Stimulated activated CD4-positive, alpha-beta T cell treated with anti-CD3 and anti-CD28 coated beads, Interleukin-12 subunit alpha, Interleukin-12 subunit beta, amount 100 ng/mL, for 4 hours (primary cell): ENCODE measurements around the gene ACAP2.
"Not testable (repeated sequence)": the region's sequence is repeated elsewhere in the genome, so short reads cannot be mapped to it uniquely, and the experiment has no call there.

Experiments used
- DNase-seq: peaks from one replicate; pipeline ENCODE4 v3.0.0-alpha.2; 2020

Gene ACAP2

DNA sequence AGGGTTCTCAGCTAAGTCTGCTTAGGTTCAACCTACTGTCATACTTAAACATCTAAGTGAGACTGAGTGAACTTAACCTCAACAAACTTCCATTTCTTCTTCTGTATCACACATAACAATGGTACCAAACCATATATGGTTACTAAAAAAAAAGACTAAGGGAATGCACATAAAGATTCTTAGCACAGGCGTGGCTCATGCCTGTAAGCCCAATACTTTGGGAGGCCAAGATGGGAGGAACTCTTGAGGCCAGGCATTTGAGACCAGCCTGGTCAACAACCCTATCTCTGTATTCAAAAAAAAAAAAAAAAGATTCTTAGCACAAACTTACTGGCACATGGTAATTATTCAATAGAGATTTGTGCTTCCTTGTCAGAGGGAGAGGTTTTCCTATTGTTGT is 57.9 kb downstream of the ACAP2 start:
- no peak for DNase-seq

DNA sequence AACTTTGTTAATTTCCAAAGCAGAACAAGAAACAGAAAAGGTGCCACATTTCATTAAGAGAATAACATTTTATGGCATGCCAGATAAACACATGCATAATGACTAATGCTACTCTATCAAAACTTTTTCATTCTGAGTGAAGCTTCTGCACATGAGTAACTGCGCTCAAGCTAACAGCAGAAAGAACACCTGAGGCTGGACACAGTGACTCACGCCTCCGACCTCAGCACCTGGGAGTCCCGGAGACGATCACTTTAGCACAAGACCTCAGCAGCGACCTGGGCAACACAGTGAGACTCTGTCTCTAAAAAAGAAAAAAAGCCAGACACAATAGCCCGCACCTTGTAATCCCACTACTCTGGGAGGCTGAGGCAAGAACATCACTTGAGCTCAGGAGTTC is 70.6 kb downstream of the ACAP2 start:
- no peak for DNase-seq

DNA sequence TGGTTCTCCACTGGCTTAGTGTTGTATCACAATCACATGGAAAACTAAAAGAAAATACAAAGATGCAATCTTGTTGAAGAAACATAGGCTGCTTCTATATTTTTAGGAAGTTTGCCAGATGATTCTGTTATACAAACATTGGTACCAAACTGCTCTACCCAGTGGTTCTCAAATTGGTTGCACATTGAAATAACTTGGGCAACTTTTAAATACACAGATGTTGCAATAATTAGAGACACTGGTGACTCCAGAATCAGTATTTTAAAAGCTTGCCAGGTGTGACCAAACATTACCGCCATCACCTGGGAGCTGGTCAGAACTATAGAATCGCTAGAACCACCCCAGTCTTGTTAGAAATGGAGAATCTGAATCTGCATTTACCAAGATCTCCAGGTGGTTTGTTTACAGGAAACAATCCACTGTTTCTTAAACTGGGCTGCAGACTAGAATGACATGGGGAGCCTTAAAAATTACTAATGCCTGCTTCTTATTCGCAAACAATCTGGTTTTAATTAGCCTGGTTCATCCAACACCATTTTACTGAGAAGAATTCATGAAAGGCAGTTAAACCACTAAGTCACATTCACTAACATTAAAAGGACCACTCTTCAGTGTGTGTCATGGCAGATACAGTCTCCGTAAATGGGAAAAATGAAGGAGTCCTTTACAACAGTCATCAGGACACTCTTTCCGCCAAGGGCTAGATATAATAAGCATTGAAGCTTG is 76.5 kb downstream of the ACAP2 start:
- no peak for DNase-seq

DNA sequence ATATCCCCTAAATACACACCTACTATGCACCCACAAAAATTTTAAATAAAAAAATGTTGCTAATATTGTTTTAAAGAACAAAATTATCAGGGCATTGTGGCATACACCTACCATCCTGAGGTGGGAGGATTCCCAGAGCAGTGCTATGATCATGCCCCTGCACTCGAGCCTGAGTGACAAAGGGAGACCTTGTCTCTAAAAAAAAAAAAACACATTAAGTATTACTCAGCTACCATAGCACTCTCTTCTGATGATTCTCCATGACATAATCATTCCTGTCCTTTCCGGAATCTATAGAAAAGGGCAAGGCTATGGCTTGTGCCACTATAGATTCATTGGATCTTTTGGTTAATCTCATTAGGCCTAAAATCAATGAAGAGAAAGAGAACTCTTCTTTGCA is 77.4 kb downstream of the ACAP2 start:
- DNase-seq = no peak

DNA sequence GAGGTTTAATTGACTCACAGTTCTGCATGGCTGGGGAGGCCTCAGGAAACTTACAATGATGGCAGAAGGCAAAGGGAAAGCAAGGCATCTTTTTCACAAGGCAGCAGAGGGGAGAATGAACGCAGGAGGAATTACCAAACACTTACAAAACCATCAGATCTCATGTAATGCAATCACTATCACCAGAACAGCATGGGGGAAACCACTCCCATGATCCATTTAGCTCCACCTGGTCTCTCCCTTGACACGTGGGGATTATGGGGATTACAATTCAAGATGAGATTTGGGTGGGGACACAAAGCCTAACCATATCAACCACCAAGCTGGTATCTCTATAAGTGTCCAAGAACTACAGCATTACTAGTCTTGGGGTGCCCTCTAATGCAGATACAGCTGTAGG is 85.0 kb downstream of the ACAP2 start:
- not testable (repeated sequence) for DNase-seq

DNA sequence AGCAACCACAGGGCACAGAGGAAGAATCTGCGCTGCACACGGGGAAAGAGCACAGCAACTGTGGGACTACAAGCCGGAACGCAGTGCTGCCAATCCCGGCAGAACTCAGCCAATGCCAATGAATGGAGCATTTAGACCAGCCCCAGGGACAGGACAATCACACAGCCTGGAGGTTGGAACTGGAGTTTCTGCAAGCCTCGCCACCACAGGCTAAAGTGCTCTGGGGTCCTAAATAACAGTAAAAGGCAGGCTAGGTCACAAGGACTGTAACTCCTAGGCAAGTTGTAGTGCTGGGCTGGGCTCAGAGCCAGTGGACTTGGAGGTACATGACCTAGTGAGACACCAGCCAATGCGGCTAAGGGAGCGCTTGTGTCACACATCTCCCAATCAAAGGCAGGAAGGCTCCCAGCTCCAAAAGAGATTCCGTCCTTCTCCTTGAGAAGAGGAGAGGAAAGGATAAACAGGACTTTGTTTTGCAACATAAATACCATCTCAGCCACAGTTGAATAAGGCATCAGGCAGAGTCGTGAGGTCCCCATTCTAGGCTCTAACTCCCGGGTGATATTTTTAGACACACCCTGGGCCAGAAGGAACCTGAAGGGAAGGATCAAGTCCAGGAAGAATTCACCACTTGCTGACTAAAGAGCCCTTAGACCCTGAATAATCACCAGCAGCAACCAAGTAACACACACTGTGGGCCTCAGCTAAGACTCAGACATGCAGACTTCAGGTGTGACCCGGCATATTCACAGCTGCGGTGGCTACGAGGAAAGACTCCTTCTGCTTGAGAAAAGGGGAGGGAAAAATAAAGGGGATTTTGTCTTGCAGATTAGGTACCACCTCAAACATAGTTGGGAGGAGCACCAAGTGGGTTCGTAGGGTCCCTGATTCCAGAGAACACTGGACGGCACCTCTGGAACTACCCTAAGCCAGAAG is 86.4 kb downstream of the ACAP2 start:
- no peak for DNase-seq

DNA sequence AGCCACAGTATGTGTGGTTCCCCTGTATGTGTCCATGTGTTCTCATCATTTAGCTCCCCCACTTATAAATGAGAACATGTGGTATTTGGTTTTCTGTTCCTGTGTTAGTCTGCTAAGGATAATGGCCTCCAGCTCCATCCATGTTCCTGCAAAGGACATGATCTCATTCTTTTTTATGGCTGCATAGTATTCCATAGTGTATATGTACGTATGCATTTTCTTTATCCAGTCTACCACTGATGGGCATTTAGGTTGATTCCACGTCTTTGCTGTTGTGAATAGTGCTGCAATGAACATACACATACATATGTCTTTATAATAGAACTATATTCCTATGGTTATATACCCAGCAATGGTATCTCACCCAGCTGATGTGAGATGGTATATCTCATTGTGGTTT is 88.8 kb downstream of the ACAP2 start:
- not testable (repeated sequence) for DNase-seq

DNA sequence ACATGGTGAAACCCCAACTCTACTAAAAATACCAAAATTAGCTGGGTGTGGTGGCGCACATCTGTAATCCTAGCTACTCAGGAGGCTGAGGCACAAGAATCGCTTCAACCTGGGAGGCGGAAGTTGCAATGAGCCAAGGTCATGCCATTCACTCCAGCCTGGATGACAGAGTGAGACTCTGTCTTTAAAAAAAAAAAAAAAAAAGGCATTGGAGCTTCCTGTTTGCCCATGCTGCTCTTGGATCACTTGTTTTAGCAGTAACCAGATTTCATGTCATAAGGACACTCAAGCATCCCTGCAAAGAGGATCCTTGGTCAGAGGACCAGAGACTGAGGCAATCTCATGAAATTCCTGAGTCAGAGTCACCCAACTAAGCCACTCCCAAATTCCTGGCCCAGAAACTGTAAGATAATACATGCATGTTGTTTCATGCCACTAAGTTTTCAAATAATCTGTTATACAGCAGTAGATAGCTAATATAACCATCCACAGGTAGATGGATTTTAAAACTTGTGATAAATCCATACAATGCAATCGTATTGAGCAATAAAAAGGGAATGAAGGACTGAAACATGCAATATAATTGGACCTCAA is 89.8 kb downstream of the ACAP2 start:
- no peak for DNase-seq

DNA sequence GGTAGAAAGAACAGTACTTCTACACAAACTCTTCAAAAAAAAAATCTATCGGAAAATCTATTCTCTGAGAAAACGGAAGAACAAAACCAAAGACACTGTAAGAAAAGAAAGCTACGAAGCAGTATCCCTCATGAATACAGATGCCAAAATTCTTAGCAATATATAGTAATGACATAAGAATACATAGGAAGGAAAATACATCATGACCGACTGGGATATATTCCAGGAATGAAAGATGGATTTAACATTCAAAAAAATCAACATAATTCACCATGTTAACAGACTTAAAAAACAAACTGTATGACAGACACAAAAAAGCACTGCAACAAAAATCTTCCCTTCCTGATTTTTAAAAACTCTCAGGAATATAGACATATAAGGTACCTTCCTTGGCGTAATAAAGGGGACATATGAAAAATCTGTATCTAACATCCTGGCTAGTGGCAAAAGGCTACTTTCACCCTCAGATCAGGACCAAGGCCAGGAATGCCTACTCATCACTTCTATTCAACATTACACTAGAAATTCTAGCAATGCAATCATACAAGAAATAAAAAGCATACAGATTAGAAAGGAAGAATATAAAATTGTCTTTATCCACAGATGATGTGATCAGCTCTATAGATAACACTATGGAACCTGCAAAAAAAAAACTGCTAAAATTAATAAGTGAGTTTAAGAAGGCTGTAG is 94.2 kb downstream of the ACAP2 start:
- DNase-seq = no peak

DNA sequence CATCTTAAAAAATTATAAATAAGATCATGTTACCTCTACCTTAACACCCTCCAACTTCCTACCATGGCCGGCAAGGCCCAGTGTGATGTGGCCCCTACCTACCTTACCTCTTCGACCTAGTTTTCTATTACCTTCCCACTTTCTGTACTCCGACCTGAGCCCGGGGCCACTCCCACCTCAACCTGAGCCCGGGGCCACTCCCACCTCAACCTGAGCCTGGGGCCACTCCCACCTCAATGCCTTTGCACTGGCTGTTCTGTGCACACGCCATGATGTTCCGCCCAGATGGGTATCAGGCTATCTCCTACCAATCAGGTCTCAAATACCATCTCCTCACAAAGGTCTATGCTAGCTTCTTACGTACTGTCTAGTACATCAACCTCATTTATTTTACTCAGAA is 105.1 kb downstream of the ACAP2 start:
- DNase-seq = no peak

DNA sequence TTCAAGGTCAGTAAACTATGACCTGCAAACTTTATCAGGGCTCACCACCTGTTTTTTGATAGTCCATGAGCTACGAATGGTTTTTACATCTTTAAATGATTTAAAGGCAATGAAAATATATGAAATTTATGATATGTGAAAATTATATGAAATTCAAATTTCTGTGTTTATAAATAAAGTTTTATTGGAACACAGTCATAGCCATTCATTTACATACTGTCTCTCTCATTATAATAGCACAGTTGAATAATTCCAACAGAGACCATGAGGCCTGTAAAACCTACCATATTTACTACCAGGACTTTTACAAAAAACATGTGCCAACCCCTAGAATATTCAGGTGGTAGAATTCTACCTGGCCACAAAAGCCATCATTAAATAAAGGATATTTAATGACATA is 107.9 kb downstream of the ACAP2 start:
- no peak for DNase-seq

DNA sequence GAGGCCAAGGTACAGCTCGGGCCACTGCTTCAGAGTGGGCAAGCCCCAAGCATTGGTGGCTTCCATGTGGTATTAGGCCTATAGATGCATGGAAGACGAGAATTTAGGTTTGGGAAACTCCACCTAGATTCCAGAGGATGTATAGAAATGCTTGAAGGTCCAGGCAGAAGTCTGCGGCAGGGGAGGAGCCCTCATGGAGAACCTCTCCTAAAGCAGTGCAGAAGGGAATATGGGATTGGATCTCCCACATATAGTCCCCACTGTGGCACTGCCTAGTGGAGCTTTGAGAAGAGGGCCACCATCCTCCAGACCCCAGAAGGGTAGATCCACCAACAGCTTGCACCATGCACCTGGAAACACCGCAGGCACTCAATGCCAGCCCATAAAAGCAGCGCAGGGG is 123.8 kb downstream of the ACAP2 start:
- no peak for DNase-seq

DNA sequence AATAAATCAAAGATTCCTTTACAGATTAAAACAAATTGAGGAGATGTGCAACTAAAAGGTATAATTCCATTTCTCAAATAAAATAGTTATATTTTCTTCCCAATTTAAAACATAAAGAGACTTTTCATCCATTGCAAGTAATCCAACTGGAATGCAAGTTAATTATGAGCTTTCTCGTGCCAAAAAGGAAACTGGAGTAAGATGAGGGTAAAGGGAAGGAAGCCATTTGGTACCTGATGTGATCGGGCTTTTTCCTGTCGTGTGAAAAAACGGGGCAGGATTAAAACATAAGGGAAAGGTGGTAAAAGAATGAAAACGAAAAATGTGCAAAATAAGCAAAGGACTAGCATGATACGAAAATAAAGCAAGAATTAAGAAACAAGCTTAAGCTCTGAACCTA is 130.1 kb downstream of the ACAP2 start:
- no peak for DNase-seq

DNA sequence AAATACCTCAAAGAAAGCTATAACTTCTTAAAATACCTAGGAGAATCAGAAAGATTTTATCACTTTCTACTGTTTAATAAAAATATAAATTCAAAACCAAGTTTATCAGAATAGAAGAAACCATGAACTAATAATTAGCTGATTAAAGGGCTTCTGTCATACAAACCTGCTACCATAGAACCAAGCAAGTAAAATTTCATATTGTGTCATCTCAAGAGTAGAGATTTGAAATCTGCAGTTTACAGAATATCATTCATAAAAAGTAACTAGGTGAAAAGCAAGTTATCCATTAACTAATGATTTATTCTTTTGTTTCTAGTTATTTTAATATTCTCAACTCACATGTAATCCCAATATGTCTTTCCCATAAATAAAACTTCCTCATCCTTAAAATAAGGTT is 135.1 kb downstream of the ACAP2 start:
- no peak for DNase-seq

DNA sequence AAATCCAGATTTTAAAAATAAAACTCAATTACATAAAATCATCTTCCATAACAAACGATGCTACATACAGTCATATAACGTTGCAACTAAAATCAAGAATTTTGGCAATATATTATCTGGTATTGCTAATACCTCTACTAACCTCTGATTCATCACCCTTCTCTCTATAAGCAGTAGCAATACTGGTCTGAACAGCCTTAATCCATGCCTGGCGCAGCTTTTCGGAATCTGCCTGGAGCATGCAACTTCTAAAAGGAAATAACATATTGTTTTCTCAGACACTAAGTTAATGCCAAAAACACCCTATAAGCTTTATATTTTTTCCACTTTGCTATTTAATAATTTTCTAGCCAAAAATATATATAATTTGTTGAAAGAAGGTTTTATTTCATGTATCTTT is 136.5 kb downstream of the ACAP2 start:
- DNase-seq = no peak

DNA sequence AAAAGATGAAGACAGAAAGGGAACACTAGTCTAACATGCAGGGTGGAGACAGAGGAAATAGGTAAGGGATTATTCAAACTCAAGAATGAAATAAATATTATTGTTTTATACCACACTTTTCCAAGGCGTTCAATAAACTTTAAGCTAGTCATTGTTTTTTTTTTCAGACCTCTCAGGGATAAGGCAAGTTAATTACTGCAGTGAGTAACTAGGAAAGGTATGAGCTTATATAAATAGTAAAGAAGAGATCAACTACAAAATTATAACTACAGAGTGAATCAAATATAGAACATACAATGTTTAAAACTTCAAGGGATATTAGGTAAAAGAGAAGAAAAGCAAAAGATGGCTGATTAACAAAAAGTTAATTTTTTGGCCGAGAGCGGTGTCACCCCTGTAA is 140.4 kb downstream of the ACAP2 start:
- DNase-seq = no peak

DNA sequence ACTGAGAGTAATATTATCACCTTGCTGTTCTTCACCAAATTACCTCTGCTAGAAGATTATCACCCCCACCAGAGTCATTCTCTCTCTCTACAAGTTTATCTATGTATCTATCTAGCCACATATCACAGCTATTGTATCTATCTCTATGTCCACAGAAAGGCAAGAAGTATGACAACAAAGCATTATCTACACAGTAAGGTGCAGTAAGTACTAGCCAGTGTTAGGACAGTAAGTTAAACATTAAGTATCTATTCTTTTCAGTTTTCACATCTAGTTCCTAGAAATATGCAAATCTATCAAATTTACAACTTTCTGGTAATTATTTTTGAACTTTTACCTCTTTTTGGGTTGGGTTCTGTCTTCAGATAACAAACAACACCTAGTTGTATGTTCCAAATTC is 145.4 kb downstream of the ACAP2 start:
- no peak for DNase-seq

DNA sequence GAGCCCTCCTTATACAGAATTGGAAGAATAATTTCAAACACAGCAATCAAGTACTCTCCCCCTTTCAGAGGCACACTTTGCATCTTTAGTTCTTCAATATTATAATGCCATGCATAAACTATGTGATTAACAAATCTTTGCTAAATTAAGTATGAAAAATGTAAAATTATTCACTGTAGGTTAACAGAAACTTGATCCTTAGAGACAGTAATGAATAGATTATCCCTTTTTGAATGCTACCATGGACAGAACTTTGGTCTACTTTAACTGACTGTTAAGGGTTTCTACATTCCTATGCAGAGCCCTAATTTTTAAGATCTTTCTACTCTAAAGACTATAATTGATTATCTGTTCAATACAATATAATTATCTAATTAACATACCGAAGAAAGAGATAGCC is 146.2 kb downstream of the ACAP2 start:
- DNase-seq = no peak

DNA sequence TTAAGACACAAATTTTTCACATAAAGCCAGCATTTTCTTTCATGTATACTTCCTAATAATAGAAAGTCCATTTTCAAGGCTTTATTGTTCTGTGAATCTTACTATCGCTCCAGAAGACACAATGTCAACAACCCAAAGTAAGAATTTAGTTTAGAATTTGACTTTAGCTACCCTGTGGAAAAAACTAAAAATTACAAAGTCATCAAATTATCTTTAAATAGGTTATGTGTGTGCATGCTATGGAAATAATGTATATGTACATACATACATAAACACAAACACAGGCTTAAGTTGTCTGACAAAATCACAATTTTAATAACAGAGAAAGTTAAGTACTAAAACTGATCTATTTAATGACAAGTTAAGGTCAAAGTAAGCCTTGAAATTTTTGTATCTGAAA is 151.7 kb downstream of the ACAP2 start:
- no peak for DNase-seq

DNA sequence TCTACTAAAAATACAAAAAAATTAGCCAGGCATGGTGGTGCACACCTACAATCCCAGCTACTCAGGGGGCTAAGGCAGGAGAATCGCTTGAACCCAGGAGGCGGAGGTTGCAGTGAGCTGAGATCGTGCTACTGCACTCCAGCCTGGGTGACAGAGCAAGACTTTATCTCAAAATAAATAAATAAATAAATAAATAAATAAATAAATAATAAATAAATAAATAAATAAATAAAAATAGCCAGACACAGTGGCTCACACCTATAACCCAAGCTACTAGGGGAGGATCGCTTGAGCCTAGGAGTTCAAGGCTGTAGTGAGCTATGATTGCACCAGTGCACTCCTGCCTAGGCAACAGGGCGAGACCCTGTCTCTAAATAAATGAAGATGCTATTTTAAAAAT is 152.2 kb downstream of the ACAP2 start:
- not testable (repeated sequence) for DNase-seq

DNA sequence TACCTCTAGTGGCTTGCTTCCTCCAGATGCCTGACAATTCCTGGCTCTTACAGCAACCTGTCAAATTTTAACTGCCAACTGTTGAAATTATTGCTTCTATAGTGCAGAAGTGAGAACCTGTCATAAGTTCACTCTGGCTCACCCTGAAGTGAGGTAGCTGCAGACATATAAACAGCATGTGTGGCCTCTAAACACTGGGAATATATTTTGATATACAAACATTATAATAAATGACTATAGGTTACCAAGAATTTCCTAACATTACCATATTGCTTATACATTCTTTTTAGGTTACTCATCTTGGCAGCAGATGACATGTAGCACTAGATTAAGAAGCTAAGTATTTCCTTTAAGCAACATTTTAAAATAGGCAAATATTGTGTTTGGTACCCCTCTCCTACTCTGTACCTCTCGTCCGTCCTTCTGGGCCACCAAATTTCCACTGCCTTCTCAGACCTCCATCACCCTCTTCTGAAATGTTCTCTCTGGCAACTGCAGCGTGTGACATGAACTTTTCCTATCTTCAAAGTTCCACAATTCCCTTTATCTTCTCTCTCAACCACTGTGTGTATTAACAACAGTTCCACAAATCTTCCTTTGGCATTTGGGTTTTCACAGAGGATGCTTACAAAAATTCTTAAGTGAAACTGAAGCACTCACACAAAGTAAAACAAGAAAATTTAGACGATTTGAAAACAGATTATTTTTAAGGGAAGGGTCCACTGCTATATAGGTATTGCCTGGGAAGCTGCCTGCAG is 156.5 kb downstream of the ACAP2 start:
- no peak for DNase-seq

DNA sequence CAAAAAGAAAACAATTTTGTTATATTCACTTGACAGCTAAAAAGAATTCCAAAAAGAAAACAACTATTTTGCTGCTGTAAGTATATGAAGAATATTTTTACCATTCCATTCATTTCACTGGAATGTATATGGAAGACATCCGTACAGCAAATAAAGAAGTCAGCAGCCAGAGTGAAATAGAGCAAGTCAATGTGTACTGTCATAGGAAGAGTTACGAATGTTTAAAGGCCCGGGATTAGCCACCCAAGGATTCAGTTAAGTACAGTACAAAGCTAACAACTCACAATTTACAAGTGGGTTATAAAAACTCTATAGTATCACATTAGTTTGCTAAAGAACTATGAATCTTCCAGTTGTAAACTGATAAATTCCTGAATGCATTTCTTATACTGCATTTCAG is 157.4 kb downstream of the ACAP2 start:
- no peak for DNase-seq

DNA sequence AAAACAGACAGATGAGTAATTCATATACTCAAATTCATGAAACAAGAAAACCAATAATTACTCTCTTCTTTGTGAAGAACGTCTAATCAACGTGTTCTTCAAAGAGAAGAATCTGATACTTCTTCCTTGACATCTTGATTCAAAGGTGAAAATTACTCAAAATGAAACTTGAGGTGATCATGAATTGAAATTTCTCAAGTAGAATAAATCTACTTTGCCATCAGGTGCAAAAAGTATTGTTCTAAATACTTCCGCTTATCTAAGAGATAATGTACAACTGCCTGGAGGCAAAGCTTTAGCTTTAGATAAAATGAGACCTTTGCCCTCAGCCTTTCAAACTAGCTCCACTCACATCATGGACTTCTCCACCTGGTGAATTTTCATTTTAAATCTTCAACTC is 158.0 kb downstream of the ACAP2 start:
- no peak for DNase-seq
